HCT116 (cell line): ENCODE data around the gene PEX11A. TPM values are rescaled to one million over a fixed set of nuclear protein-coding genes. Genes with fewer than 3 reads are reported as not detected.

Source experiments
- ATAC-seq: fragments of 200-7000 bp; cut with Tn5 transposase; 2 replicates; pipeline ENCODE4 v1.9.1; 2020; ENCODE audit warnings: mild to moderate bottlenecking, moderate library complexity
- BruUV-seq: library from RNA; stranded (reverse); fragments of 400-500 nt; replicated peaks from 2 replicates; lab custom pipeline; 2021; lab: Mats Ljungman, UMichigan
- CTCF ChIA-PET: fragments of 300-600 bp; sonication (Branson Sonifier 250); formaldehyde crosslinking; loops from one replicate; lab custom pipeline; 2021; ENCODE audit warnings: antibody characterized with exemption; lab: Charles Lee
- POLR2A ChIA-PET: fragments of 300-600, 350-600 bp; sonication (Branson Sonifier 250); formaldehyde crosslinking; loops from one replicate; lab custom pipeline; 2021; ENCODE audit warnings: antibody characterized with exemption; lab: Charles Lee
- RAD21 ChIA-PET, 2 experiments: fragments of 300-600 bp; sonication (Branson Sonifier 250); formaldehyde crosslinking; loops; one replicate each; lab custom pipeline; 2023; ENCODE audit warnings: low total read pairs in 2 of 2; ENCODE audit not compliant: uncharacterized antibody in 2 of 2, unreplicated experiment in 2 of 2, low non-redundant PET in 1 of 2; lab: Charles Lee
- DNase-seq: peaks from one replicate; pipeline ENCODE4 v3.0.0-alpha.2; 2010; ENCODE audit warnings: low read depth, low spot score
- H2AFZ ChIP-seq: fragments of 200-600 bp; shearing (Covaris generic), sonication (generic); 2 replicates; pipeline ENCODE4 v1.6.1; 2017; ENCODE audit warnings: low read depth, mixed run types, mixed read lengths, antibody characterized with exemption, low read length; ENCODE audit not compliant: poor library complexity, severe bottlenecking
- H3K27ac ChIP-seq: 2 replicates; pipeline ENCODE4 v1.5.1; 2012; ENCODE audit warnings: low read depth, low read length
- H3K27me3 ChIP-seq: fragments of 200-600 bp; sonication (generic); 2 replicates; pipeline ENCODE4 v1.6.1; 2016; ENCODE audit warnings: mixed run types, low read length, mixed read lengths; ENCODE audit not compliant: insufficient read depth
- H3K36me3 ChIP-seq, 2 experiments: fragments of 200-500 bp in 1 of 2; fragments of 200-600 bp in 1 of 2; sonication (Bioruptor generic) in 1 of 2; sonication (generic) in 1 of 2; 2 replicates each; pipeline versions ENCODE4 v1.5.1 to v1.6.1; 2014 to 2016; ENCODE audit warnings: low read length in 2 of 2, inconsistent platforms in 1 of 2, mixed read lengths in 1 of 2, mixed run types in 1 of 2; ENCODE audit not compliant: insufficient read depth in 2 of 2, control insufficient read depth in 1 of 2
- H3K4me1 ChIP-seq, 2 experiments: fragments of 200-600 bp in 1 of 2; sonication (generic) in 1 of 2; 2 replicates each; pipeline versions ENCODE4 v1.5.1 to v1.6.1; 2012 to 2017; ENCODE audit warnings: low read length in 2 of 2, inconsistent platforms in 1 of 2, mild to moderate bottlenecking in 1 of 2, mixed read lengths in 1 of 2, mixed run types in 1 of 2, moderate library complexity in 1 of 2; ENCODE audit not compliant: insufficient read depth in 2 of 2, control insufficient read depth in 1 of 2
- H3K4me2 ChIP-seq: fragments of 200-600 bp; sonication (generic); 2 replicates; pipeline ENCODE4 v1.6.1; 2017; ENCODE audit warnings: mixed run types, low read length, mixed read lengths
- H3K4me3 ChIP-seq, 2 experiments: fragments of 200-600 bp in 1 of 2; sonication (generic) in 1 of 2; replicated peaks in 1 of 2; 2 replicates each; pipeline ENCODE4 v1.5.1; 2011 to 2016; ENCODE audit warnings: low read length in 2 of 2, control low read depth in 1 of 2, low read depth in 1 of 2, mild to moderate bottlenecking in 1 of 2, mixed read lengths in 1 of 2, mixed run types in 1 of 2
- H3K79me2 ChIP-seq: fragments of 200-600 bp; sonication (generic); 2 replicates; pipeline ENCODE4 v1.6.1; 2017; ENCODE audit warnings: mild to moderate bottlenecking, mixed run types, low read length, moderate library complexity, mixed read lengths; ENCODE audit not compliant: insufficient read depth
- H3K9ac ChIP-seq: fragments of 200-600 bp; sonication (generic); 2 replicates; pipeline ENCODE4 v1.6.1; 2016; ENCODE audit warnings: low read length, mixed read lengths
- H3K9me2 ChIP-seq: fragments of 200-600 bp; sonication (generic), shearing (Covaris generic); 2 replicates; pipeline ENCODE4 v1.6.1; 2017; ENCODE audit warnings: mixed run types, mild to moderate bottlenecking, moderate library complexity; ENCODE audit not compliant: insufficient read depth
- H3K9me3 ChIP-seq, 2 experiments: fragments of 200-500 bp in 1 of 2; fragments of 200-600 bp in 1 of 2; sonication (Bioruptor generic) in 1 of 2; sonication (generic) in 1 of 2; 2 replicates each; pipeline ENCODE4 v1.6.1; 2014 to 2017; ENCODE audit warnings: low read length in 2 of 2, mixed read lengths in 2 of 2, inconsistent platforms in 1 of 2, low read depth in 1 of 2, mild to moderate bottlenecking in 1 of 2, mixed run types in 1 of 2, moderate library complexity in 1 of 2; ENCODE audit not compliant: control insufficient read depth in 1 of 2, insufficient read depth in 1 of 2
- H4K20me1 ChIP-seq: fragments of 200-600 bp; sonication (generic), shearing (Covaris generic); 2 replicates; pipeline ENCODE4 v1.6.1; 2017; ENCODE audit warnings: mixed run types, mild to moderate bottlenecking, moderate library complexity; ENCODE audit not compliant: insufficient read depth
- CBX3 ChIP-seq: IDR thresholded peaks from 2 replicates; pipeline ENCODE4 v1.6.1; 2012; ENCODE audit warnings: low read depth
- CTCF ChIP-seq, 3 experiments: fragments of 200-600 bp in 1 of 3; sonication (generic) in 1 of 3; IDR thresholded peaks in 2 of 3; conservative IDR thresholded peaks in 1 of 3; 2 replicates each; pipeline ENCODE4 v1.5.1; 2012 to 2017; ENCODE audit warnings: low read depth in 2 of 3, low read length in 2 of 3, antibody characterized with exemption in 1 of 3, borderline replicate concordance in 1 of 3, control low read depth in 1 of 3, mild to moderate bottlenecking in 1 of 3, mixed read lengths in 1 of 3, mixed run types in 1 of 3, moderate library complexity in 1 of 3; ENCODE audit not compliant: insufficient read depth in 1 of 3
- EGR1 ChIP-seq: IDR thresholded peaks from 2 replicates; pipeline ENCODE4 v1.6.1; 2012; ENCODE audit warnings: low read depth
- EZH2 ChIP-seq: fragments of 200-600 bp; sonication (generic); IDR thresholded peaks from 2 replicates; pipeline ENCODE4 v1.6.1; 2017; ENCODE audit warnings: antibody characterized with exemption, mixed run types
- EZH2phosphoT487 ChIP-seq: fragments of 200-600 bp; IDR thresholded peaks from 2 replicates; pipeline ENCODE4 v1.6.1; 2018; ENCODE audit warnings: antibody characterized with exemption, borderline replicate concordance
- JUND ChIP-seq: IDR thresholded peaks from 2 replicates; pipeline ENCODE4 v1.6.1; 2012
- MAX ChIP-seq: IDR thresholded peaks from 2 replicates; pipeline ENCODE4 v1.6.1; 2012
- RAD21 ChIP-seq: IDR thresholded peaks from 2 replicates; pipeline ENCODE4 v1.6.1; 2012; ENCODE audit warnings: low read depth, mild to moderate bottlenecking
- intact Hi-C: fragments of 100-400 bp; cut with micrococcal nuclease; formaldehyde crosslinking; loops from 2 replicates; pipeline ENCODE4 v1.10.0; 2022
- total RNA-seq: library from RNA; stranded (reverse); gene quantifications from one replicate; pipeline ENCODE4 v1.2.1, GENCODE V29; 2021; ENCODE audit not compliant: unreplicated experiment

Gene PEX11A
- total RNA-seq, 1 experiment from 2014 or later, result 7.1 TPM

GRCh38 chr15:89671687-89672086 lies 18.9 kb downstream of the PEX11A start:
- Histone ChIP-seq H3K4me3 (no peak overlapping the region), H3K27me3 (no peaks in the 10 kb centered on the region)

More at GRCh38 chr15:89671687-89672086, 18.9 kb downstream of the PEX11A start:
- Histone ChIP-seq H3K9ac (no peak overlapping the region), H3K9me2 (no peaks in the 10 kb centered on the region), H2AFZ (no peak overlapping the region), H3K4me1 (no peaks in the 10 kb centered on the region), H3K27ac (no peak overlapping the region), H3K79me2 (no peaks in the 10 kb centered on the region), H3K36me3 (no peaks in the 10 kb centered on the region), H4K20me1 (no peaks in the 10 kb centered on the region), H3K4me2 (no peak overlapping the region), H3K9me3 (no peaks in the 10 kb centered on the region)
- ChIA-PET POLR2A (no interaction called here), RAD21 (no interaction called here), CTCF (interaction anchor here (1.2 to 3.0 kb wide), 2 partner anchors 9 to 24 kb away, joined by 4 to 14 read pairs; no protein-coding TSS in a partner anchor)
- intact Hi-C loops, result no loop called here
- TF ChIP-seq RAD21 (no peak), CBX3 (no peak), JUND (no peak), EZH2phosphoT487 (no peak), MAX (no peak), EZH2 (no peak), EGR1 (no peak), CTCF (IDR thresholded peaks at IDR 0.05 in 2 of 3, conservative IDR thresholded peaks at IDR 0.05 in 1 of 3; ENCODE audit: borderline replicate concordance in 1 of 3, insufficient read depth in 1 of 3, low read depth in 2 of 3, low read length in 2 of 3) (no peak)
- ATAC-seq, result no peak
- BruUV-seq, result no TSS peak
- no peak for DNase-seq
